T follicular helper cell (primary cell): ENCODE measurements around the gene STOML1.
"Not testable (repeated sequence)": the region's sequence is repeated elsewhere in the genome, so short reads cannot be mapped to it uniquely, and the experiment has no call there.

Source experiments
- DNase-seq: peaks from one replicate; pipeline ENCODE4 v3.0.0-alpha.2; 2020; ENCODE audit warnings: low read depth

STOML1 gene

DNA sequence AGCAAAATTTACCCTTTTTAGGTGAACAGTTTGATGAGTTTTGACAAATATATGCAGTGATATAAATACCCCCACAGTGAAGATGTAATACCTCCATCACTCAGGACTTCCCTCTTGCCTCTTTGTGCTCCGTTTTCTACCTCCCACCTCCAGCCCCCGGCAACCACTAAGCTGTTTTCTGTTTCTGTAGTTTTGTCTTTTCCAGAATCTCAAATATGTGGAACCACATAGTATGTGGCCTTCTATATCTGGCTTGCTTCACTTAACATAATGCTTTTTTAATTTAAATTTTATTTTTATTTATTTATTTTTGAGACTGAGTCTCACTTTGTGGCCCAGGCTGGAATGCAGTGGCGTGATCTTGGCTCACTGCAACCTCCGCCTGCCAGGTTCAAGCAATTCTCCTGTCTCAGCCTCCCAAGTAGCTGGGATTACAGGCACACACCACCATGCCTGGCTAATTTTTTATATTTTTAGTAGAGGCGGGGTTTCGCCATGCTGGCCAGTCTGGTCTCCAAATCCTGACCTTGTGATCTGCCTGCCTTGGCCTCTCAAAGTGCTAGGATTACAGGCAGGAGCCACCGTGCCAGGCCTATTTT is 31.5 kb downstream of the STOML1 start:
- not testable (repeated sequence) for DNase-seq

DNA sequence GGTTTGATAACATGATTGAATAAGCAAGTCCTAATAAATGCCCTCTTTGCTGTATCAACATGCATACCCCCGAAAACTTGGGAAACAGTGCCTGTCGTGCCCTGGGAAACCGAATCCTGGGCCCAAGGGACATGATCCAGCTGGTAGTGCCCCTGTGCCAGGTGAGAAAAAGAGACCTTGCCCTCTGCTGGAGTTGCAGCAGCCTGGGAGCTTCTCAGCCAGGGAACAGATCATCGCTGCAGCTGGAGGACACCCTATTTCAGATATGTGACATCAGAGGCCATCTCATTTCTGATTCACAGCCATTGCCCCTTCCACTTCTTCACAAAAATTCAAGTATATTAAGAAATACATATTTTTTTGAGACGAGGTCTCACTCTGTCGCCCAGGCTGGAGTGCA is 32.3 kb downstream of the STOML1 start:
- DNase-seq: no peak

DNA sequence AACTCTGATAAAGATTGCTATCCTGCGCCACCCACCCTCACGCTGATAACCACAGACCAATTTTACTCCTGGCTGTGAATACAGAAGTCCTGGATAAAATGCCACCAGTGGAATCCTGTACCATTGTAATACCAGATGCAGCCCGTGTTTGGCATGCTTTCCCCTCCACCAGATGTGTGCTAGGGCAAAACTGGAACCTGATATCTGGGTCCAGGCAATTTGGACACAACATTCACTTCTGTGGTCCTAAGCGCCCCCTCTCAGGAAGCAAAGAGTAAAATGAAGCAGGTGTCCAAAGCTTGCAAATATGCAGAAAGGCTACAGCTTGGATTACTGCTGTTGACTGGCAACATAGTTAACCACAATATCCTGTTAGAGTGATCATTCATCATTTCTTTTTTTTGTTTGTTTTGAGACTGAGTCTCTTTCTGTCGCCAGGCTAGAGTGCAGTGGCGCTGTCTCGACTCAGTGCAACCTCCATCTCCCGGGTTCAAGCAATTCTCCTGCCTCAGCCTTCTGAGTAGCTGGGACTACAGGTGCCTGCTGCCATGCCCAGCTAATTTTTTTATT is 33.0 kb downstream of the STOML1 start:
- DNase-seq: no peak

DNA sequence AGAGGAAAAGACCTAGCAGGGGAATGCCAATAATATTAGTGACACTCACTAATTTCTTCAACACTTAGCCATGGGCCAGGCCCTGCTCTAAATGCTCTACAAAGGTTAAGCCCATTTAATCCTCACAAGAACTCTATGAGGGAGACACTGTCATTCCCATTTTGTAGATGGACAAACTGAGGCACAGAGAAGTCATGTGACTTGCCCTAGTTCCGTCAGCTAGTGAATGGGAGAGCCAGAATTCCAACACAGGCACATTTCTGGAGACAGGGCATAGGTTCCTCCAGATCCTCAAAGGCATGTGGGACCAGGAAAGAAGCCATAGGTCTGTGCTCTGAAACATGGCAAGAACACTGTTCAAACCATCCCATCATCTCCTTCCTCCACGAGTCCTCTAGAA is 34.3 kb downstream of the STOML1 start:
- no peak for DNase-seq

DNA sequence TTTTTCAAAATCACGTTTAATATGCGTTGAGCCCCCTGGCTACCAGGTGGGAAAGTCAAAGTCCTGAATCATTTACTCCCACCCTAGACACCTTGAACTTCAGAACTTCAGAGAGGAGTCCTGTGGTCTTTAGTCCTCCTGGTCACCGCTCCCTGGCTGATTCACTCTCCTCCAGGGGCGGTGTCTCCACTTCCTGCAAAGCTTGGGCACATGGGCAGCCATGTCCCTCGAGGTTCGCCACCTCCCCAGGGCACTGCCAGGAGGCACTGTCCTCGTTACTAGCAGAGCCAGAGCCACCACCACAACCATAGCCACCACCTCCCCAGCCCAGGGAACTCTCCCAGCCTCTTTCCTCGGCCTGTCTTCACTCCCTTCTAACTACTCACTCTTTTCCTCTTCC is 34.8 kb downstream of the STOML1 start:
- DNase-seq: no peak

DNA sequence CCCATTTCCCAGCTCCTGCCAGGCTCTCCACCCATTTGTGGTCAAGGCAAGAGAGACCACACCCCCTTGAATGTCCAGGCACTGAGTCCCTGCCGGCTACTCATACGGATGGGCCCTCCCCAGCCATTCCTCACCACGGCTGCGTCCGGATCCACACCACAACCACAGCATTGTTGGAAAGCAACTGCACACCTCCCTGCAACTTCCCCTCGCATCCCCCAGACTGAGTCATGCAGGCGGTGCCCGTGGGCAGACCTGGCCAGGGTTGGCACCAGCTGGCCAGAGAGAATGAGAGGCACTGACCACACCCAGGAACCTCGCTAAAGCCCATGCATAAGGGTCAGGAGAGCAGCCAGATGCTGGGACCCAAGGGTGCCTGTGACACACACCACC is 35.4 kb downstream of the STOML1 start:
- no peak for DNase-seq

DNA sequence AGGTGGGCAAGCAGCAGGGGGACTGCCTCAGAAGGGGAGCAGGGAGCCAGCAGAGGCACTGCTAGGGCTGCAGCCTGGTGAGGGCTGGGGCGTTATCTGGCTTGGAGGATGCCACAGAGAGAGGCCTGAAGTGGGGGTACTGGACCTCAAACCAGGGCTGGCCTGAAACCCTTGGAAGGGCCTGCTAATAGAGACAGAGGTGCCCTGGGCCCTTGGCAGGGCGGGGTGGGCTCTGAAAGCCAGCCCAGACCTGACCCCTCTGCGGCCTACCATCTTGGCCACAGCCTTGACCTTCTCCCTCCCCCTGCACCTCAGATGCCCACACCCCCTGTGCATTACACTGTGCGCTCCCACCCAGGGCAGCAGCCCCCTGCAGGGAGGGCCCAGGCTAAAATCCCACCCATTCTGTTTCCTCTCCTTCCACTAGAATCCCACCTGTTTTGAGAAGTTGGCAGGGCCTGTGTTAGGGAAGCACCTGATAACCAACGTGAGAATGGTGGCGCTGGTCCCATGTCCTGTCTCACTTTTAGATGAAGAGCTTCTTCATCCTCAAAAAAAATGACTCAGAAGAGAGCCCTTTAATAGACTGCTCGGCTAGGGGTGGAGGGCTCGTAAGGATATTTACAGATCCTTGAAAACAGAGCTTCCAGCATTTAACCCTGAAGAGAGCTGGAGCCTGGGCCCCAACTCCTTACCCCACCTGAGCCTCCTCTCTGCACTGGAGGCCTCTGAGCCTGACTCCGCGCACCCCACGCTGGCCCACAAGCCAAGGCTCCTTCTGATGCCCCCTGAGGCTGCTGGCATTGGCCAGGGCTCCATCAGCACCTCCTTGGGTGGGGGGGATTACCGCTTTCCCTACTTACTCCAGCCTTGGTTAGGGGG is 36.0 kb downstream of the STOML1 start:
- no peak for DNase-seq

DNA sequence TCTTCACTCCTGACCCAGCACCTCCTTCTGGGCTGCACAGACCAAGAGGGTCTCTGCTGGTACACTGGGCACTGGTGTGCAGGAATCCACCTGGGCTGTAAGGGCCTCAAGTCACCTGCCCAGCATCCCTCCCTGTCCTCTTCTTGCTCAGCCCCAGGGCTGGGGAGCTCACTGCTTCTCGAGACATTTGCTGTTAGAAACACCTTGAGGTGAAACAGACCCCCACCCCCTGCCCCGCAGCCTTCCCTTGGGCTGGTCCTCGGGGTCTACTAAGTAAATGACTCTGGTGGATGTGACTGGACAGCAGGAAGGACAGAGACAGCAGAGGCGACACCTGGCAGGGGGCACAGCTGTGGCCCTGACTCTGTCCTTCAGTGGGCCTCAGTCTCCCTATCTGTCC is 36.8 kb downstream of the STOML1 start:
- DNase-seq: no peak

DNA sequence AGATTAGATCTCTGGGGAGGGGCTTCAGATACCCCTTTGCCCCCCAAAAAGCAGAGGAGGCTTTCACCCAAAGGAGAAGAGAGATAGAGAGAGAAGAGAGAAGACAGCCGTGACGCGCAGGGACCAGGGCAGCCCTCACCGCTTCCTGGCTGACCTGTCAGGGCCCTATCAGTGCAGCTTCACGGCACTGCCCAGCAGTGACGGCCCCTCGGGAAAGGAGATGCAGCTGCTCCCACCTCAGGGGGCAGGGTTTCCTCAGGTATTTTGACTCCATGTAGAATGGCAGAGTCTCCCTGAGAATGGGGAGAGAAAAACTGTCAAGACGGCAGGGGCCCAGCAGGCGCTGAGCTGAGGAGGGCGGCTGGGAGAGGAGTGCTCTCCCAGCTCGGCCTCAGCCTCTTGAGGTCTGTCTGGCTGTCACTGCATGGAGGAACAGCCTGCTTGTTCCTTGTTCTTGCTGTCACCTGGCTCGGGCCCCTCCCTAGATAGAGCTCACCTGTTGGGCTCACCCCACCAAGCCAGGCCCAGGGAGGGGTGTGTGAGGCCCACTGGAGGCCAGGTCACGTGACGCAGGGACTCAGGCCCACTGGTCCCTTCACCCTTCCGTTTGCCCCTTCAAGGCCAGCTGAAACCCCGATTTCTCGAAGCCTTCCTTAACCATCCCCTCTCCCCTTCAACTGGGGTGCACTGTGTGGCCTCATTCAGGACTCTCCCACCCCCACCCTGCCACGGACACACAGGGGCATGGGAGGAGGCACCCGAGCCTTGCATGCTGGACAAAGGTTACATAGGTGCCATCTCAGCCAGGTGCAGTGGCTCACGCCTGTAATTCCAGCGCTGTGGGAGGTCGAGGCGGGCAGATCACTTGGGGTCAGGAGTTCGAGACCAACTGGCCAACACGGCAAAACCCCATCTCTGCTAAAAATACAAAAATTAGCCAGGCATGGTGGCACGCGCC is 37.6 kb downstream of the STOML1 start:
- no peak for DNase-seq

DNA sequence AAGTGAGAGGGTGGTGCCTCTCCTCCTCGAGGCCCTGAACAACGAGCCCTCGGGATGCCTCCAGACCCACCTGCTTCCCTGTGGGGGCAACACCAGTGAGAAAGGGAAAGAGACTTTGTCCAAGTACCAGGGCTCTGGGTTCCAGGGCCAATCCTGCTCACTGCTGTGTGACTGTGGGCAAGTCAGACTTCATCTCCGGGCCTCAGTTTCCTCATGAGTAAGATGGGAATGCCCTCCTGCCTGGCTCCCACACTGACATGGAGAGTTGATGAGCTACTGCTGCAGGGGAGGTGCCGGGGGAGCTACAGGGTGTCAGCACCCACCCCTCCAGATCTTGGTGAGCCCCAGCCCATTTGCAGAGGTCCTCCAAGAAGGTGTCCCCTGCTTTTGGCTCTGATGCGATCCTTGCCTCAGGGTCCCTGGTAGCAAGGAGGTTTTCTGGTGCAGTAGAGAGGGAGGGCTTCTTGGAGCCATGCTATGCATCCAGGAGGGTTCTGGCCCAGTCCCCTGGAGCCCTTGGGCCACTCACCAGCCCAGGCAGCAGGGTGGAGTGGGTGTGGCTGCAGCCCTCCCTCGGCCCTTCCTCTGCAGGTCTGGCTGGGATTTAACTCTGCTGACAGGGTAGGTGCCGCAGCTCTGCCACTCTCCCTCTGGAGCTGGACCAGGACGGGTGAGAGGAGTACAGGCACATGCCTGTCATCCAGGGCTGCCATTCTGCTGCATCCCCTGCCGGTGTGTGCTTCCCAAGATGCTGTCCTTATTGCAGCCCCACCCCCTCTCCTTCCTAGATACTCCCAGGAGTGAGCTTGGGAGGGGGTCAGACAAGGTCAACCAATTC is 39.0 kb downstream of the STOML1 start:
- no peak for DNase-seq

DNA sequence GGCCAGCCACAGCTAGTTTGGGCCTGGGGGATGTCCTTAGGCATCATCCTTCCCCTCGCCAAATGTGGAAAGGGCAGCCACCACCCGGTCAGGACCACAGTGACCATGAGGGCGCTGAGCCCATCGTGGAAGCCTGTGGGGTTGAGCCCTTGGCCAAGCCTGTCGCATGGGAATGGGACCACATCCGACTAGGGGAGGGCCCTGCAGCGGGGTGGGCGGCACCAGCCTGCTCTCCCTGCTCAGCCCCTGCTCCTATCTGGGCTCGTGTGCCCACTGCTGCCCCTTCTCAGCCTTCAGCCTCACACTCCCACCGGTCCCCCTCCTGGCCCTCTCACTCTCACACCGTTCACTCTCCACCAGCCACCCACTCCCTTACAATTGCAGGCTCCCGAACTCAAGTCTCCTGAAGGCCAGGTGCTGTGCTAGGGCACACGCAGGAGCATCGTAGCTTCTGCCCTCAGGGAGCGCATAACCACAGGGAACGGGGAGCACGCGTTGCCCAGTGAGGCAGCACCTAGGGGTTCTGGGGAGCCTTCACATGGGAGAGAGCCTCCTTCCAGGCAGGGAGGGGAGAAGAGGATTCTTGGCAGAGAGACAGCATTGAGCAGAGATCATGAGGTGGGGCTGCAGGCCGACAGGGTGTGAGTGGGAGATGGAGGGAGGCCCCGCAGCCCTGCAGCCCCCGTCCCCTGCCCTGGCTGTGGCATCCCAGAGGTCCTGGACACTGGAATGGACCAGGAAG is 39.8 kb downstream of the STOML1 start:
- no peak for DNase-seq

DNA sequence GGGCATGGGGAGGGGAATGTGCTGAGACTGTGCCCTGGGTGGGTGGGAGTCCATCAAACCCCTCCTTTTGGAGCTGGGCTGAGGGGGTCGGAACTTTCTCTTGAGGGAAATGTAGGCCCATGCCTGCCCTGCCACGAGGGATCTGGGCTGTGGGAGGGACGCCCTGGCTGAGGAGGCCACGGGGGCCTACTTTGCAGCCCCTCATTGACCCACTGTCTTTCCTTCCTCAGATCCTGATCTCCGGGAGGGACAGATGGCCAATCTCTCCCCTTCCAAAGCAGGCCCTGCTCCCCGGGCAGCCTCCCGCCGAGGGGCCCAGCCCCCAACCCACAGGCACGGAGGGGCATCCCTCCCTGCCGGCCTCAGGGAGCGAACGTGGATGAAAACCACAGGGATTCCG is 40.5 kb downstream of the STOML1 start:
- no peak for DNase-seq

DNA sequence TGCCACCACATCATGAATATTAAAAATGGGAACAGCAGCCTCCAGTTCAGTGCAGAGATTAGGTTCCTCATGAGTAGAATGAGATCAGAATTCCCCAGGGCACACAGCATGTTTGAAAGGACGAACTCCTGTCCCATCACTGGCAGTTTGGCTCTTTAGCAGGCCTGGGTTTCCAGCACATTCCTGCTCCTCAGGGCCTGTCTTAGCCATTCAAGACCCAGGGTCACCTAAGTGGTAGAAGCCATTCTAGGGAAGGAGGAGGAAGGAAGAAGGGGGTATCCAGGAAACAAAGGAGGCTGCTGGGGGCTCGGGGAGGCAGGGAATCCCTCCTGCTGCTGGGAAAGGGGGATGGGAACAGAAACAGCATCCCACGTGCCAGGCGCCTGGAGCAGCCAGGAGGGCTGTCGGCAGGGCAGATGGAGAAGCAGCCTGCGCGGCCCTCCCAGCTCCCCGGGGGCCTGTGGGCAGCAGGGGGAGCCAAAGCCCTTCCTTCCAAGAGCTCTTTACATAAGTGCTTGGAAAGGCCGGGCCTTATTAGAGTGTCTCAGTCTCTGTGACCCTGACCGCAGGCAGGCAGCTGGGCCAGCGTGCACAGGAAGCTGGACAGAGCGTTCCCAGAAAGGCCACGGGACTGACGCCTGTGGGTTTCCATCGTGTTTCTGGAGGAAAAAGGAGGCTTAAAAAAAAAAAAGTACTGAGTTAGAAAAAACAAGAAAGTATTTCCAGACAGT is 41.1 kb downstream of the STOML1 start:
- peak; percentile 65 for DNase-seq

DNA sequence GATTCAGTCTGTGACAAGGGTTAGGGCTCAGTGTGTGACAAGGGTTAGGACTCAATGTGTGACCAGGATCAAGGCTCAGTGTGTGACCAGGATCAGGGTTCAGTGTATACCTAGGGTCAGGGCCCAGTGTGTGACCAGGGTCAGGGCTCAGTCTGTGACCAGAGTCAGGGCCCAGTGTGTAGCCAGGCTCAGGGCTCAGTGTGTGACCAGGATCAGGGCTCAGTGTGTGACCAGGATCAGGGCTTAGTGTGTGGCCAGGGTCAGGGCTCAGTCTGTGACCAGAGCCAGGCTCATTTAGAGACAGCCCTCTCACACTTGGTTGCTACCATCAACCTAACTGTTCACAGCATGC is 41.6 kb downstream of the STOML1 start:
- no peak for DNase-seq

DNA sequence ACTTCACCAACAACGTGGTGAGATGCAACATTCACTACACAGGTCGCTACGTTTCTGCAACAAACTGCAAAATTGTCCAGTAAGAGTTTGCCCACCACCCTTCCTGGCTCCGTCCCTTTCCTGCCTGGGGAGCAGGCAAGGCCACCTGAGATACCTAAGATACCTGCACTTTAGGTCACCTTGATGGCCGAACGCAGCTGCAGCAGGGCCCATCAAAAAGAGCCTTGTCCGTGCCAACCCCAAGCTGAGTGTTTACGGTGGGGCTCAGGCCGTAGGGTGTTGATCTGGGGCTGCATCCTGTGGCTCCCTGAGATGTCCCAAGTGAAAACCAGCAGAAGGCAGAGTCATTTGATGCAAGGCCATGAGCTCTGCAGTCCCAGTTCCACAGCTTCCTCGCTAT is 42.6 kb downstream of the STOML1 start:
- no peak for DNase-seq

DNA sequence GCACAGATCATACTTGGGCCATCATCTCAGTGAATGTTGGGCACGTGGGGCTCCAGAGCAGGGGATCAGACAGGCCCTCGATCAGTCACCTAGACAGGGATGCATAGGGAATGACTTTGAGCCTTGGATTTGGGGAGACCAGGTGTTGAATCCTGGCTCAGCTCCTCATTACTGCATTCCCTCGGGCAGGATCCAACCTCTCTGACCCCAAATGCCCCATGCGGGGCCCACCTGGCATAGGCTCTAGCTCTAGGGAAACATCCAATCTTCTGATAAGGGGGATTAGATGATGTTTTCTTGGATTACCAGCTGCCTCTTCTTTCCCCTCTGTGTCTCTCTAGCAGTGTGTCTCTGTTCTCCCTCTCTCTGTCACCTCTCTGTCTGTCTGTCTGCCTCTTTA is 43.1 kb downstream of the STOML1 start:
- no peak for DNase-seq

DNA sequence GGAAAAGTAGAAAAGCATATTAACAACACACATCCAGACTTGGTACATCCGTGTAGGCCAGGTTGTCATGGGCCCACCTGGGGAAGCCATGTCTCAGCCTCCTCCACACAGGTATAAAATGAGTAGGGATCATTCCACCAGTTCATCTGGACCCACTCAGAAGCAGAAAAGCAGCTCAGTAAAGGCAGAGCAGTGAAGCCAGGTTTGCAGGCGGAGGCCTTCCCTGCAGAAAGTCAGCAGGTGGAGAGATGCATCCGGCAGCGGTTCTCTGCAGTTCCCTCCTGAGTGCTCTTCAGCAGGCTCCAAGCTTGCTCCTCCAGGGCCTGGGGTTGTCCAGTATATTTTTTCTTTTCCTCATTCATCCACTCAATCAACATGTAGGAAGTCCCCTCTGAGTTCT is 43.7 kb downstream of the STOML1 start:
- DNase-seq: no peak

DNA sequence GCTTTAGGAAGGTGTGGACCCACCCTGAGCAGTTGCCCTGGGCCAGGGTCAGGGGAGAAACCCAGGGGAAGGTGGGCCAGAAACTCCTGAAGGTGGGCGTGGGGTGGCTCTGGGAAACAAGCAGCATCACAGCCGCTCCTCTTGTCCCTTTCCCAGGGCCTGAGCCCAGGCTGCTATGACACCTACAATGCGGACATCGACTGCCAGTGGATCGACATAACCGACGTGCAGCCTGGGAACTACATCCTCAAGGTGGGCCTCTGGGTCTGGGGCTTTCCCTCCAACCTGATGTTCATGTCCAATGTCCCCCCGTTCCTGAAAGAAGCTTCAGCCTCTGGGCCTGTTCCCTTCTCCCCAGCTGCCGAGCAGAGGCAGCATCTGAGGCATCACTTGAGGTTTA is 44.4 kb downstream of the STOML1 start:
- DNase-seq: no peak

DNA sequence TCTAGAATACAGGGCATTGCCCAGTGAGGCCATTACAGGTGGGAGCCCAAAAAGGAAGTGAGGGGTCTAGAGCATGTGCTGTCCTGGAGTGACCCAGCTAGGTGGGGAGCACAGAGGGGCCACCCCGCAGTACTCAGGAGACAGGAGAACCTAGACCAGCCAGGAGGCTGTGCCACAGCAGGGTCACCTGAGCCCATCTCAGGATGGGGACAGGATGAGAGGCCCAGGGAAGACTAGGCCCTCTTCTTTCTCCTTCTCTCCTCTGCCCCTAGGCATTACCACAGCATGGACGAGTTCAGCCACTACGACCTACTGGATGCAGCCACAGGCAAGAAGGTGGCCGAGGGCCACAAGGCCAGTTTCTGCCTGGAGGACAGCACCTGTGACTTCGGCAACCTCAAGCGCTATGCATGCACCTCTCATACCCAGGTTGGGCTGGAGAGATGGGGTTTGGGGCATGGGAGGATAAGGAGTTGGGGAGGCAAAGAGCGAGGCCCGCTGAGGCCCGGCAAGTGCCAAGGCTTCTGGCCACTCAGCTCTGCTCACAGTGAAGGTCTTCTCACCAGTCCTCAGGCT is 45.2 kb downstream of the STOML1 start:
- DNase-seq: no peak
